Osteocyte (in vitro differentiated cells): ENCODE measurements around the gene SLC22A23. TPM values are rescaled to one million over a fixed set of nuclear protein-coding genes. Genes with fewer than 3 reads are reported as not detected.
A peak's percentile ranks its signal among the peaks of the same experiment; 100 is the strongest.

Experiments used
- DNase-seq: peaks from one replicate; pipeline ENCODE4 v3.0.0; 2021; ENCODE audit warnings: mixed read lengths; ENCODE audit not compliant: unreplicated experiment; ENCODE audit errors: extremely low spot score
- H3K27ac Mint-ChIP-seq: one replicate; pipeline ENCODE4 v1.8.0; 2021; ENCODE audit warnings: mild to moderate bottlenecking, mixed read lengths; ENCODE audit not compliant: unreplicated experiment
- H3K27me3 Mint-ChIP-seq: one replicate; pipeline ENCODE4 v1.8.0; 2021; ENCODE audit warnings: mixed read lengths; ENCODE audit not compliant: unreplicated experiment
- H3K36me3 Mint-ChIP-seq: one replicate; pipeline ENCODE4 v1.8.0; 2021; ENCODE audit warnings: mixed read lengths; ENCODE audit not compliant: unreplicated experiment
- H3K4me1 Mint-ChIP-seq: one replicate; pipeline ENCODE4 v1.8.0; 2021; ENCODE audit warnings: mixed read lengths; ENCODE audit not compliant: unreplicated experiment
- H3K4me3 Mint-ChIP-seq: one replicate; pipeline ENCODE4 v1.8.0; 2021; ENCODE audit warnings: mild to moderate bottlenecking, moderate library complexity, mixed read lengths; ENCODE audit not compliant: unreplicated experiment
- H3K9me3 Mint-ChIP-seq: one replicate; pipeline ENCODE4 v1.8.0; 2021; ENCODE audit warnings: mixed read lengths; ENCODE audit not compliant: unreplicated experiment
- CTCF ChIP-seq: fragments of 200-600 bp; sonication (generic); IDR thresholded peaks from 2 replicates; pipeline ENCODE4 v1.5.0; 2021; ENCODE audit warnings: antibody characterized with exemption, mild to moderate bottlenecking, moderate library complexity
- total RNA-seq: library from RNA; stranded (reverse); gene quantifications from 2 replicates; pipeline ENCODE4 v1.2.1, GENCODE V29; 2021

The SLC22A23 gene
- total RNA-seq, 1 donor from 2014 or later = 10.4 TPM

DNA sequence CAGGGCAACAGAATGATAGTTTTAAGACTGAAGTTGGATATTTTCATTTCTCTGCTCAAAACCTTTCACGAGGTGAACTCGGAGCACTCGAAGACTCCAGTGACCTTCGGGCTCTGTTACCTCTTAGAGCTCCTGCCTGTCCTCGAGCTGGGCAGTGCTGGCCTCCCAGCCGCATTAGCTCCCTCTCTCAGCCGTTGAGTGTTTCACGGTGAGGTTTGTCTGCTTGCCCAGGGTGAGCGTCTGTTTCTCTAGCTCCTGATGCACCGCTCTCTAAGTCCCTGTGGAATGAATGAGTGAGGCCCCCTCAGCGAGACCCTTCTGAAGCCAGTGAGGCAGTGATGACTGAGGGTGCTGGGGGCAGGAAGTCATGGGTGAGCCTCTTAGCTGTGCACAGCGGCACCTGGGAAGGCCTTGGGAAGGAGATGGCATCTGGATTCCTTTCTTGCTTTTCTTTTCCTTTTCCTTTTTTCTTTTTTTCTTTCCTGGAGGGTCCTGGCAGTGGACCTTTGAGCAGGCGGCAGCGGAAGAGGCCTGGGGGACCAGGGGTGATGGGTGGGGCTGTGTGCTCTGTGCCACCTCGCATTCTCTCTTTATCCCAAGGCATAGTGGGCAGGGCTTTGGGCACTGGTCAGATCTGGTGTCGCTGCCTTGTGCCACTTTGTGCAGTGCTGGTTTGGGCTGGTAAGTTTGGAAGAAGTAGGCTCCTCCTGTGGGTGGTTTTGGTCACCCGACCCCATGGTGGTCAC is 195.9 kb downstream of the SLC22A23 start:
- DNase-seq = no peak
- H3K27ac Mint-ChIP-seq = peak overlapping the region; percentile 72
- peak overlapping the region; percentile 61 for H3K4me3 Mint-ChIP-seq
- H3K9me3 Mint-ChIP-seq = no peaks in the 10 kb centered on the region
- no peaks in the 10 kb centered on the region for H3K27me3 Mint-ChIP-seq
- H3K4me1 Mint-ChIP-seq = peaks cover 26% of the 10 kb centered on the region
- H3K36me3 Mint-ChIP-seq = peaks cover 8% of the 10 kb centered on the region
- TF ChIP-seq CTCF = no peak

DNA sequence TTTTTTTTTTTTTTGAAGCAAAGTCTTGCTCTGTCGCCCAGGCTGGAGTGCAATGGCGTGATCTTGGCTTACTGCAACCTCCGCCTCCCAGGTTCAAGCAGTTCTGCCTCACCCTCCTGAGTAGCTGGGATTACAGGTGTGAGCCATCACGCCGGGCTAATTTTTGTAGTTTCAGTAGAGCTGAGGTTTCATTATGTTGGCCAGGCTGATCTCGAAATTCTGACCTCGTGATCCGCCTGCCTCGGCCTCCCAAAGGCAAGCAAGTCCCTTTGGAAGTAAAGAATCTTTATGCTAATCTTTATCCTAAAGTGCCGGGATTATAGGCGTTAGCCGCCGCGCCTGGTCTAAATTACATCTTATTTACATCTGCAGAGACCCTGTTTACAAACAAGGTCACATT is 196.6 kb downstream of the SLC22A23 start:
- no peak for TF ChIP-seq CTCF
- Mint-ChIP-seq H3K27ac (no peak overlapping the region), H3K4me1 (peaks cover 26% of the 10 kb centered on the region), H3K4me3 (peak overlapping the region; percentile 61), H3K36me3 (peaks cover 8% of the 10 kb centered on the region), H3K9me3 (no peaks in the 10 kb centered on the region), H3K27me3 (no peaks in the 10 kb centered on the region)
- no peak for DNase-seq

GRCh38 chr6:3259491-3259958 is 197.3 kb downstream of the SLC22A23 start:
- TF ChIP-seq CTCF = no peak
- peaks cover 3% of the 10 kb centered on the region for H3K36me3 Mint-ChIP-seq
- peak overlapping the region; percentile 91 for H3K27ac Mint-ChIP-seq
- H3K4me3 Mint-ChIP-seq = peak overlapping the region; percentile 91
- no peak for DNase-seq
- no peaks in the 10 kb centered on the region for H3K9me3 Mint-ChIP-seq
- H3K4me1 Mint-ChIP-seq = peaks cover 26% of the 10 kb centered on the region
- H3K27me3 Mint-ChIP-seq = no peaks in the 10 kb centered on the region

DNA sequence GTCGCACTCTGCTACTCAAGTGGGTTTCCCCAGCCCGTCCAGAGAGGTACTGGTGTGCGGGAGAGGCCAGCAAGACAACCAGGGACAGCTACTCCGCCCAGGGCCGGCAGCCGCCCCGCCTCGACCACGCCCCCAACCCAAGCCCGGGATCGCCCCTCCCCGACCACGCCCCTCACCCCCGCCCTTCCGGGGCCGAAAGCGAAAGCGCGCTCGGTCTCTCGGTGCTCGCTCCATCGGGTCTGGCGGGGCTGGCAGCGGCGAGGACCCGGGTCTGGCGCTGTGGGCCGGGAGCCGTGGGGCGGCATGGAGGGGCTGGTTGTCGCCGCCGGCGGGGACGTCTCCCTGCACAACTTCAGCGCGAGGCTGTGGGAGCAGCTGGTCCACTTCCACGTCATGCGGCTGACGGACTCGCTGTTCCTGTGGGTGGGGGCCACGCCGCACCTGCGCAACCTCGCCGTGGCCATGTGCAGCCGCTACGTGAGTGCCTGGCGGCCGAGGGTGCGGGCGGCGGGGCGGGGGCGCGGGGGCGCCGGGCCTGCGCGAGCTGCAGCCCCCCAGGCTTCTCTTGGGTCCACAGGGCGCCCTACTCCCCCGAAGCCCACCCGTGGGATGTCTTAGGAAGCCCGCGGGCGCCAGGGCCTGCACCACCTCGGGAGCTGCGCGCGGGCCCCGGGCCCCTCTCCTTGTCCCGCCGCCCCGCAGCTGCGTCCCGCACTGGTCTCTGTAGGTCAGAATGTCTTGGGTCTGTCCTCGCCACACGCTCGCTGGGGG is 197.9 kb downstream of the SLC22A23 start, which contains the start of gene PSMG4:
Gene PSMG4, plus strand, starts transcription at position 228 of the 771 bp plus-strand sequence. Its CDS starts 76 bp downstream, at position 304.
- Mint-ChIP-seq H3K36me3 (peaks cover 3% of the 10 kb centered on the region), H3K27ac (peak within 1 kb of the TSS; percentile 91), H3K9me3 (peaks cover 6% of the 10 kb centered on the region), H3K4me3 (peak within 1 kb of the TSS; percentile 91), H3K27me3 (no peaks in the 10 kb centered on the region), H3K4me1 (peaks cover 26% of the 10 kb centered on the region)
- TF ChIP-seq CTCF = no peak
- peak; percentile 98 for DNase-seq

DNA sequence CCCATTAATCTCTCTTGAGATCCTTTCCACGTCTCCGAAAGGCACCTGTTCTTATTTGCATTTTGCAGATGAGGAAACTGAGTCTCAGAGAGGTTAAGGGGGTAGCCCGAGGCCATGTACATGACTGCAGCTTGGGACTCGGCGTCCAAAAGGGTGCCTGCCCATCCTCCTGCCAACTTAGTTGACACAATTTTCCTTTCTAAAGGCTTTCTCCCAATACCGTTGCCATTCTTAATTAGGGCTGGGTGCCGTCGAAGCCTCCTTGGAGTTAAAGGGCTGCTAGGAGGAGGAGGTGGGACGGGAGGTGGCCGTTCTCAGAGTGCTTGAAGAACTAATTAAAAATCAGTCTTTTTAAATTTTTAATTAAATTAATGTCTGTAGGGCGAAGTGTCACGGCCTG is 198.6 kb downstream of the SLC22A23 start:
- Mint-ChIP-seq H3K27me3 (no peaks in the 10 kb centered on the region), H3K4me3 (peak overlapping the region; percentile 66), H3K9me3 (peaks cover 6% of the 10 kb centered on the region), H3K27ac (no peak overlapping the region), H3K36me3 (no peaks in the 10 kb centered on the region), H3K4me1 (peaks cover 26% of the 10 kb centered on the region)
- DNase-seq = no peak
- TF ChIP-seq CTCF = no peak
